HPDE6-E6E7 (cell line): ENCODE data around the gene TMEM165.

ENCODE experiments used
- DNase-seq: peaks from one replicate; pipeline ENCODE4 v3.0.0; 2011; ENCODE audit warnings: missing footprints; ENCODE audit errors: extremely low spot score

The TMEM165 gene

GRCh38 chr4:55367084-55367722 lies 28.6 kb upstream of the TMEM165 start:
- DNase-seq, result no peak

GRCh38 chr4:55369968-55370367 lies 25.8 kb upstream of the TMEM165 start:
- DNase-seq, result no peak

- no peak for DNase-seq
Observed at GRCh38 chr4:55372259-55372658, 23.5 kb upstream of the TMEM165 start.

- DNase-seq, result no peak
Observed at GRCh38 chr4:55373461-55373860, 22.3 kb upstream of the TMEM165 start.

GRCh38 chr4:55376698-55377097 lies 19.1 kb upstream of the TMEM165 start:
- DNase-seq, result no peak

- DNase-seq, result no peak
Observed at GRCh38 chr4:55378617-55379467, 16.9 kb upstream of the TMEM165 start.

GRCh38 chr4:55380576-55380975 lies 15.2 kb upstream of the TMEM165 start:
- DNase-seq, result no peak

GRCh38 chr4:55381502-55381901 lies 14.3 kb upstream of the TMEM165 start:
- no peak for DNase-seq

GRCh38 chr4:55382488-55383003 lies 13.2 kb upstream of the TMEM165 start:
- DNase-seq, result no peak

- DNase-seq, result no peak
Observed at GRCh38 chr4:55385201-55385649, 10.5 kb upstream of the TMEM165 start.

- peak; percentile 15 for DNase-seq
Observed at GRCh38 chr4:55386073-55386472, 9.7 kb upstream of the TMEM165 start.

GRCh38 chr4:55386840-55387239 lies 8.9 kb upstream of the TMEM165 start:
- DNase-seq, result no peak

- DNase-seq, result no peak
Observed at GRCh38 chr4:55393461-55394320, 2.1 kb upstream of the TMEM165 start.

GRCh38 chr4:55395218-55395528 lies 584 bp upstream of the TMEM165 start:
- no peak for DNase-seq

GRCh38 chr4:55396308-55397125 lies 760 bp downstream of the TMEM165 start:
- no peak for DNase-seq

GRCh38 chr4:55397126-55397436 lies 1.3 kb downstream of the TMEM165 start:
- no peak for DNase-seq

- DNase-seq, result no peak
Observed at GRCh38 chr4:55397520-55398321, 2.0 kb downstream of the TMEM165 start.

- DNase-seq, result no peak
Observed at GRCh38 chr4:55398461-55398860, 2.7 kb downstream of the TMEM165 start.

GRCh38 chr4:55398966-55399365 lies 3.2 kb downstream of the TMEM165 start:
- DNase-seq, result no peak

GRCh38 chr4:55399581-55399980 lies 3.8 kb downstream of the TMEM165 start:
- no peak for DNase-seq

GRCh38 chr4:55405073-55405472 lies 9.3 kb downstream of the TMEM165 start:
- DNase-seq, result no peak
